ENCODE data around the gene TOMM70. TPM values are rescaled to one million over a fixed set of nuclear protein-coding genes. Genes with fewer than 3 reads are reported as not detected.
A peak's percentile ranks its signal among the peaks of the same experiment; 100 is the strongest.

TOMM70 gene
- total and polyA plus RNA-seq, 10 of the 15 experiments (the other 5 are each of a cell fraction or from before 2014, with no cell fraction given): 12.7 to 64.1 (median 41.3) TPM

GRCh38 chr3:100407977-100408532, 7.2 kb upstream of the TOMM70 start:
- POLR2A ChIA-PET: no interaction called here
- 85% methylated on average over 4 of the region's 4 CpGs for WGBS (ENCODE audit: insufficient coverage, insufficient replicate concordance, low lambda C conversion rate, missing lambda C conversion rate)
- RAD21 ChIA-PET (ENCODE audit: unreplicated experiment): no interaction called here

DNA sequence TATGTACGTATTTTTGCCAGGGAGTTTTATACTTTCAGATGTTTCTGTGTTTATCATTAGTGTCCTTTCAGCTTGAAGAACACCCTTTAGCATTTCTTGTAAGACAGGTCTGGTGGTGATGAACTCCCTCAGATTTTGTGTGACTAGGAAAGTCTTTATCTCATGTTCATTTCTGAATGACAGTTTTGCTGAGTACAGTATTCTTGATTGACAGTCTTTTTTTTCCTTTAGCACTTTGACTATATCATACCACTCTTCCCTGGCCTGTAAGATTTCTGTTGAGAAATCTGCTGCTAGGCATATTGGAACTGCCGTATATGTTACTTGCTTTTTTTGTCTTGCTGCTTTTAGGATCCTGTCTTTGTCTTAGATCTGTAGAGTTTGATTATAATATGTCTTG, 6.3 kb upstream of the TOMM70 start:
- Histone ChIP-seq H3K27ac (ENCODE audit: control insufficient read depth, insufficient read depth) (no peak overlapping the region), H3K27me3 (replicated peaks in 1 of 2; ENCODE audit: control insufficient read depth in 2 of 2, insufficient read depth in 2 of 2, low read length in 1 of 2) (no peaks in the 10 kb centered on the region), H4K20me1 (ENCODE audit: control insufficient read depth, insufficient read depth) (no peaks in the 10 kb centered on the region), H3K36me3 (ENCODE audit: control insufficient read depth in 2 of 2, insufficient read depth in 2 of 2, low read length in 1 of 2) (no peaks in the 10 kb centered on the region; a peak in 1 of 4 replicates), H3K4me1 (ENCODE audit: control insufficient read depth, insufficient read depth, low read length) (no peaks in the 10 kb centered on the region), H3K9ac (ENCODE audit: control insufficient read depth, insufficient read depth, low read length) (no peak overlapping the region), H3K4me2 (ENCODE audit: control insufficient read depth, insufficient read depth) (no peak overlapping the region), H3K79me2 (ENCODE audit: control insufficient read depth, insufficient read depth, low read length) (peaks cover 25% of the 10 kb centered on the region), H3K4me3 (no peak overlapping the region), H2AFZ (ENCODE audit: control insufficient read depth, low read depth, low read length) (no peak overlapping the region), H3K9me3 (replicated peaks; ENCODE audit: control insufficient read depth, insufficient read depth, low read length) (peaks cover 12% of the 10 kb centered on the region; the same call in 2 of the 3 replicates)
- FAIRE-seq: no peak
- ChIA-PET CTCF (interaction anchor here (0.6 kb wide), 1 partner anchor 8 kb away, joined by 3 read pairs; no protein-coding TSS in a partner anchor), RAD21 (ENCODE audit: unreplicated experiment) (no interaction called here), POLR2A (no interaction called here), SMC1A (ENCODE audit: uncharacterized antibody, unreplicated experiment) (interaction anchor here (0.6 to 1.0 kb wide), 3 partner anchors 72 to 576 kb away, joined by 3 read pairs; no protein-coding TSS in a partner anchor)
- 65% methylated on average over 2 of the region's 2 CpGs for WGBS (ENCODE audit: insufficient coverage, insufficient replicate concordance, low lambda C conversion rate, missing lambda C conversion rate)
- no peak for ATAC-seq
- TF ChIP-seq PKNOX1 (IDR thresholded peaks at IDR 0.05): 0 out of 2 replicates have a peak, but pooled peaks have one; percentile 19
- 0 out of 2 replicates have a peak, but pooled peaks have one; percentile 11 for TF ChIP-seq CBX5 (IDR thresholded peaks at IDR 0.05; ENCODE audit: low read depth)
- TF ChIP-seq SREBF2 (IDR thresholded peaks at IDR 0.05; ENCODE audit: low read length): no peak
- in situ Hi-C loops (cut with MboI) (no loop called here), intact Hi-C loops (cut with micrococcal nuclease; ENCODE audit: unreplicated experiment) (no loop called here)
- DNase-seq (ENCODE audit: low read depth, low spot score): no peak
- no TSS peak for BruUV-seq (replicated peaks)

More at GRCh38 chr3:100407977-100408532, 7.2 kb upstream of the TOMM70 start:
- ChIA-PET SMC1A (ENCODE audit: uncharacterized antibody, unreplicated experiment) (interaction anchor here (0.8 to 1.0 kb wide), 3 partner anchors 22 to 86 kb away, joined by 3 read pairs; no protein-coding TSS in a partner anchor), CTCF (interaction anchor here (0.6 kb wide), 1 partner anchor 9 kb away, joined by 3 read pairs; no protein-coding TSS in a partner anchor)
- in situ Hi-C loops (cut with MboI) (no loop called here), intact Hi-C loops (cut with micrococcal nuclease; ENCODE audit: unreplicated experiment) (no loop called here)
- no peak overlapping the region for H3K4me2 ChIP-seq (ENCODE audit: control insufficient read depth, insufficient read depth)
- FAIRE-seq: no peak
- no peak for DNase-seq (ENCODE audit: low read depth, low spot score)
- peaks cover 12% of the 10 kb centered on the region; the same call in 2 of the 3 replicates for H3K9me3 ChIP-seq (replicated peaks; ENCODE audit: control insufficient read depth, insufficient read depth, low read length)
- ATAC-seq: no peak
- H3K79me2 ChIP-seq (ENCODE audit: control insufficient read depth, insufficient read depth, low read length): peaks cover 17% of the 10 kb centered on the region
- no TSS peak for BruUV-seq (replicated peaks)
- H3K4me3 ChIP-seq: no peak overlapping the region
- no peaks in the 10 kb centered on the region; a peak in 2 of 4 replicates for H3K36me3 ChIP-seq (ENCODE audit: control insufficient read depth in 2 of 2, insufficient read depth in 2 of 2, low read length in 1 of 2)
- H3K4me1 ChIP-seq (ENCODE audit: control insufficient read depth, insufficient read depth, low read length): no peaks in the 10 kb centered on the region
- no peak for TF ChIP-seq SIX5 (IDR thresholded peaks at IDR 0.05; ENCODE audit: low read depth, low read length, severe bottlenecking)
- H4K20me1 ChIP-seq (ENCODE audit: control insufficient read depth, insufficient read depth): no peaks in the 10 kb centered on the region
- H3K27me3 ChIP-seq (replicated peaks in 1 of 2; ENCODE audit: control insufficient read depth in 2 of 2, insufficient read depth in 2 of 2, low read length in 1 of 2): no peaks in the 10 kb centered on the region
- no peak overlapping the region for H2AFZ ChIP-seq (ENCODE audit: control insufficient read depth, low read depth, low read length)
- H3K27ac ChIP-seq (ENCODE audit: control insufficient read depth, insufficient read depth): no peak overlapping the region
- H3K9ac ChIP-seq (ENCODE audit: control insufficient read depth, insufficient read depth, low read length): no peak overlapping the region
